ENCODE results near the gene VIT.

GRCh38 chr2:36831185-36831584, 134.7 kb downstream of the VIT start:
- TF ChIP-seq CTCF (IDR thresholded peaks at IDR 0.05; ENCODE audit: insufficient read depth, low read depth, low read length) (no peak), EZH2 (IDR thresholded peaks at IDR 0.05; ENCODE audit: insufficient read depth, low read length) (no peak)

All from astrocyte (in vitro differentiated cells and primary cell).